Stomach (tissue), 9 donors: ENCODE measurements around the gene ETV6. TPM values are rescaled to one million over a fixed set of nuclear protein-coding genes. Genes with fewer than 3 reads are reported as not detected.

Source experiments
- DNase-seq, 2 donors: peaks; one replicate each; pipeline versions ENCODE4 v3.0.0 to v3.0.0-alpha.2; 2013 to 2019
- H3K27ac ChIP-seq, 5 donors: fragments of 200-600 bp in 4 of 5; sonication (generic) in 4 of 5; one replicate each; pipeline ENCODE4 v1.5.1; 2013 to 2019; ENCODE audit warnings: mild to moderate bottlenecking in 1 of 5, moderate library complexity in 1 of 5
- H3K27me3 ChIP-seq, 3 donors: fragments of 200-600 bp; sonication (generic); one replicate each; pipeline ENCODE4 v1.5.1; 2017 to 2019; ENCODE audit warnings: mixed run types in 1 of 3
- H3K36me3 ChIP-seq, 4 donors: fragments of 200-600 bp; sonication (generic); 1 replicate in 3 of 4; 2 replicates in 1 of 4; pipeline ENCODE4 v1.5.1; 2016 to 2019
- H3K4me1 ChIP-seq, 4 donors: fragments of 200-600 bp; sonication (generic); one replicate each; pipeline ENCODE4 v1.5.1; 2016 to 2019
- H3K4me3 ChIP-seq, 4 donors: fragments of 200-600 bp; sonication (generic) in 3 of 4; one replicate each; pipeline ENCODE4 v1.5.1; 2016 to 2019; ENCODE audit warnings: mild to moderate bottlenecking in 1 of 4
- H3K9me3 ChIP-seq, 4 donors: fragments of 200-600 bp; sonication (generic); one replicate each; pipeline ENCODE4 v1.5.1; 2016 to 2019
- CTCF ChIP-seq, 7 experiments: fragments of 450-650 bp in 4 of 7; fragments of 200-600 bp in 3 of 7; sonication (generic) in 3 of 7; IDR thresholded peaks; one replicate each; pipeline ENCODE4 v1.5.1; 2016 to 2019; ENCODE audit warnings: antibody characterized with exemption in 7 of 7, control low read depth in 2 of 7, mild to moderate bottlenecking in 1 of 7
- EP300 ChIP-seq: sonication (generic); formaldehyde crosslinking; IDR thresholded peaks from one replicate; pipeline ENCODE4 v1.6.1; 2017; ENCODE audit warnings: antibody characterized with exemption
- POLR2A ChIP-seq, 4 donors: fragments of 450-650 bp; IDR thresholded peaks; one replicate each; pipeline ENCODE4 v1.6.1; 2016; ENCODE audit warnings: antibody characterized with exemption in 4 of 4, control low read depth in 2 of 4, mild to moderate bottlenecking in 1 of 4, moderate library complexity in 1 of 4
- POLR2AphosphoS5 ChIP-seq, 3 donors: sonication (generic); formaldehyde crosslinking; IDR thresholded peaks; one replicate each; pipeline ENCODE4 v1.6.1; 2016; ENCODE audit warnings: antibody characterized with exemption in 3 of 3
- WGBS, 5 donors: extraction: QIAGEN DNeasy Blood & Tissue Kit in 3 of 5; methylation state at CpG; one replicate each; pipeline versions ENCODE4 v1.1.5 to v1.1.7; 2013 to 2018; 5-methylcytosine and 5-hydroxymethylcytosine counted together
- intact Hi-C: fragments of 100-400 bp; cut with DNase I; formaldehyde crosslinking; loops from one replicate; pipeline ENCODE4 v1.15.1; 2023; ENCODE audit warnings: low total_unique reads
- polyA plus RNA-seq, 3 donors: library from polyadenylated mRNA; stranded (reverse); fragments of 200-250 nt; gene quantifications; one replicate each; pipeline ENCODE4 v1.2.3, GENCODE V29; 2013
- total RNA-seq, 5 donors: library from RNA; depleted of rRNA; stranded (reverse); fragments of >200 nt; gene quantifications; one replicate each; pipeline versions ENCODE4 v1.1.0 to v1.2.3, GENCODE V29; 2014 to 2016
- donor health status: healthy with polysubstance abuse.
- donor health status: Bipolar disorder and iron deficiency.
- donor health status: healthy.

Gene ETV6
- total and polyA plus RNA-seq, 8 donors: 4.1 to 60.3 (median 13.4) TPM

GRCh38 chr12:11941606-11942337 lies 292.3 kb downstream of the ETV6 start:
- no peak overlapping the region for H3K4me3 ChIP-seq
- no peaks in the 10 kb centered on the region for H3K27me3 ChIP-seq
- peaks cover 0 to 5% (median 0%) of the 10 kb centered on the region in 4 donors for H3K4me1 ChIP-seq
- TF ChIP-seq CTCF (IDR thresholded peaks at IDR 0.05) (no peak), EP300 (no peak), POLR2AphosphoS5 (IDR thresholded peaks at IDR 0.05) (peak in 1 of 3 donors; percentile 7)
- DNase-seq: peak in 1 of 2 donors; percentile 50
- H3K36me3 ChIP-seq: no peaks in the 10 kb centered on the region
- no peaks in the 10 kb centered on the region for H3K9me3 ChIP-seq
- peak overlapping the region in 3 of 5 donors; percentile 10 to 70 (median 36) for H3K27ac ChIP-seq
- intact Hi-C loops: no loop called here
- WGBS, 5 donors: 27 to 39% (median 29%) methylated on average over 1 of the region's 1 CpG

GRCh38 chr12:11943919-11944700 lies 294.6 kb downstream of the ETV6 start:
- intact Hi-C loops: no loop called here
- whole genome bisulfite sequencing, 5 donors: 69 to 83% (median 77%) methylated on average over 12 of the region's 12 CpGs

More at GRCh38 chr12:11943919-11944700, 294.6 kb downstream of the ETV6 start:
- no peak for TF ChIP-seq EP300
- no peak for TF ChIP-seq POLR2AphosphoS5 (IDR thresholded peaks at IDR 0.05)
- TF ChIP-seq POLR2A (IDR thresholded peaks at IDR 0.05): no peak
- TF ChIP-seq CTCF (IDR thresholded peaks at IDR 0.05): no peak
- no peak for DNase-seq
- no peaks in the 10 kb centered on the region for H3K36me3 ChIP-seq
- H3K4me1 ChIP-seq: peaks cover 0 to 5% (median 0%) of the 10 kb centered on the region in 4 donors
- no peak overlapping the region for H3K27ac ChIP-seq
- no peak overlapping the region for H3K4me3 ChIP-seq
- no peaks in the 10 kb centered on the region for H3K9me3 ChIP-seq
- no peaks in the 10 kb centered on the region for H3K27me3 ChIP-seq
